Muscle layer of colon (tissue), 2 donors: ENCODE measurements around the gene FSTL4.

Experiments
- H3K27ac ChIP-seq: one replicate; pipeline ENCODE4 v1.7.0; 2013; ENCODE audit warnings: low read depth, mild to moderate bottlenecking, low read length, moderate library complexity
- H3K27me3 ChIP-seq, 2 donors: one replicate each; pipeline ENCODE4 v1.7.0; 2013; ENCODE audit warnings: low read length in 2 of 2, mild to moderate bottlenecking in 2 of 2; ENCODE audit not compliant: insufficient read depth in 2 of 2, control insufficient read depth in 1 of 2
- H3K36me3 ChIP-seq: one replicate; pipeline ENCODE4 v1.7.0; 2013; ENCODE audit warnings: mild to moderate bottlenecking, low read length; ENCODE audit not compliant: insufficient read depth
- H3K4me1 ChIP-seq: one replicate; pipeline ENCODE4 v1.7.0; 2013; ENCODE audit warnings: mild to moderate bottlenecking, low read length; ENCODE audit not compliant: insufficient read depth
- H3K4me3 ChIP-seq, 2 donors: one replicate each; pipeline ENCODE4 v1.7.0; 2013; ENCODE audit warnings: low read length in 2 of 2, low read depth in 1 of 2, mild to moderate bottlenecking in 1 of 2, moderate library complexity in 1 of 2
- H3K9ac ChIP-seq: one replicate; pipeline ENCODE4 v1.7.0; 2013; ENCODE audit warnings: low read length
- H3K9me3 ChIP-seq: one replicate; pipeline ENCODE4 v1.7.0; 2013; ENCODE audit warnings: mild to moderate bottlenecking, low read length
- donor health status: abdominal sarcoma.
- donor health status: Adenocarcinoma of cecum.

FSTL4 gene

DNA sequence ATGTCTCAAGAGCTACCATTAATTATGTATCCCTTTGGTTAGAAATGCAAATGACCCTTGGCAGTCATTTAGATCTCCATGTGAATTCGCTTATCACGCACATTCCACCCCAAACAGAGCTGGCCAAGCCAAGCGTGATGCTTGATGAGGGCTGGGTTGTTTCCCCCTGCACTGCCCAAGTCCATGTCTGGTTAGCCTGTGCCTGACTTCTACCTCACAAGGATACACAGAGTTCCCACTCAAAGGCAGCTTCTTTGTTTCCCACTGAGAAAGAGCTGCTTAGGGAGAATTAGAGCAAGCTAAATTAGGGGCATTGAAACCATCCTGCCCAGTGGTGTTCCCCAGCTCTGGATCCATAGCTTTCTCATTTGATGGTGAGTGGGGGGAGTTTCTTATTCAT, 87.2 kb downstream of the FSTL4 start:
- Histone ChIP-seq H3K4me1 (no peaks in the 10 kb centered on the region), H3K9me3 (no peaks in the 10 kb centered on the region), H3K9ac (no peak overlapping the region), H3K27ac (no peak overlapping the region), H3K27me3 (no peaks in the 10 kb centered on the region), H3K36me3 (no peaks in the 10 kb centered on the region), H3K4me3 (no peak overlapping the region)

DNA sequence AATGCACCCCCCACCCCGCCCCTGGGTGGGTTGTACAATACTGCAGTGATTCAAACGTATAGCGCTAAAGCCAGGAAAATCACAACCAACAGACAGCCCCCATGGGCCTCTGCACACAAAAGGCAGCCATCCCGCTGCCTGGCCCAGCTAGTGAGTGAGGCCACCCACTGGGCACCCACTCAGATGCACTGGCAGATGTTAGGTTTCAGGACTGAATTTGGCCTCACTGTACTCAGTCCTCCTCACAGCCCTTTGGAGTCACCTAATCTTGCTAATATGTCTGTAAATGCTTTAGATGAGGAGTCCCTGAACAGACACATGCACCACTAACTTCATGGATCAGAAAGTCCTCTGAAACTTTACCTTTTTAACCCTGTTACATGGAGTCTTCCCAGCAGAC, 87.7 kb downstream of the FSTL4 start:
- Histone ChIP-seq H3K27me3 (no peaks in the 10 kb centered on the region), H3K4me1 (no peaks in the 10 kb centered on the region), H3K27ac (no peak overlapping the region), H3K9me3 (no peaks in the 10 kb centered on the region), H3K9ac (no peak overlapping the region), H3K4me3 (no peak overlapping the region), H3K36me3 (no peaks in the 10 kb centered on the region)

DNA sequence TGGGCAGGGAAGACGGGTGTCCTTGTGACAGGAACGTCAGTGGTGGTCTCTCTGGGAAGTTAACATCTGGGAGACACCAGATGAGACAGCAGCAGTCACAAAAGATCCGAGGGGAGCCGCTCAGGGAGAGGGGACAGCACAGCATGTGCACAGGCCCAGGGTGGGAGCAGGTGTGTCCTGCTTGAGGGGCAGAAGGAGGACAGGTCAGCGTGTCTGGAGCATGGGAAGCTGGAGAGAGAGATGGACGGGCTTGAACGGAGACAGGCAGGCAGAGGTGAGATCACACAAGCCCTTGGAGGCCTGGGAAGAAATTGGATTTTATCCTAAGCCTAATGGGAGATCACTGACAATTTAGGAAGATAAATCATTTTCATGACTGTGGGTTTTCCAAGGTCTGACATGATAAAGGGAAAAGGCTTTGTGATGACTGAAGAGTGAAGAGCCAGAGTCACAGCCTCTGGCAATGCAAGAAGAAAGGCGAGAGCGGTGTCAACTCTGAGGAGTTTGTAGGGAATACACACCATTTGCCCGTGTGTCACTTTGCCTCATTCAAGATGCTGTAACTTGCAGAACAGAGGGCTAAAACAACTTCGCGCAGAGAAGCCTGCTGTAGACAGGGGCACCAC, 88.3 kb downstream of the FSTL4 start:
- Histone ChIP-seq H3K9ac (no peak overlapping the region), H3K9me3 (no peaks in the 10 kb centered on the region)

DNA sequence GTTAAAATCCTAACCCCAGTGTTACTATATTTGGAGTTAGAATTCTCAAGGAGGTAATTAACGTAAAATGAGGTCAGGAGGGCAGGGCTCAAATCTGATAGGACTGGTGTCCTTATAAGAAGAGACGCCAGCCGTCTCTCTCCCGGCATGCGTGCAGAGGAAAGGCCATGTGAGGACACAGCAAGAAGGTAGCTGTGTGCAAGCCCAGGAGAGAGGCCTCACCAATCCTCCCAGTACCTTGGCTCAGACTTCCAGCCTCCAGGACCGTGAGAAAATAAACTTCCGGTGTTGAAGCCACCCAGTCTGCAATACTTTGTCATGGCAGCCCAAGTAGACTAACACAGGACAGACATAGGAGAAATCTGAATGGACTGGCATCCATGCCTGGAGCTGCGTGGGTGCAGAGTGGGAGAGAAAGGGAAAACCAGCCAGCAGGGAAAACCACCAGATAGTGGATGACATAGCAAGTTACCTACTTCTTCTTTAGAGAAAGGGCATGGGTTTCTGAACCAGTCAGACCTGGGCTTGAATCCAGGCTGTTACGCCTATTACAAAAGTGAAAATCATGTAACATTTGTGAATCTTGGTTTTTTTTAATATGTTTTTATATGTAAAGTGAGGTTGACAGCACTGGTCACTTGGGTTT, 89.2 kb downstream of the FSTL4 start:
- H3K36me3 ChIP-seq: no peaks in the 10 kb centered on the region
- no peak overlapping the region for H3K9ac ChIP-seq
- no peaks in the 10 kb centered on the region for H3K9me3 ChIP-seq
- no peak overlapping the region for H3K4me3 ChIP-seq
- no peaks in the 10 kb centered on the region for H3K27me3 ChIP-seq
- no peaks in the 10 kb centered on the region for H3K4me1 ChIP-seq
- no peak overlapping the region for H3K27ac ChIP-seq

More for the DNA sequence above, 88.3 kb downstream of the FSTL4 start:
- Histone ChIP-seq H3K36me3 (no peaks in the 10 kb centered on the region), H3K4me3 (no peak overlapping the region), H3K27ac (no peak overlapping the region), H3K4me1 (no peaks in the 10 kb centered on the region), H3K27me3 (no peaks in the 10 kb centered on the region)

DNA sequence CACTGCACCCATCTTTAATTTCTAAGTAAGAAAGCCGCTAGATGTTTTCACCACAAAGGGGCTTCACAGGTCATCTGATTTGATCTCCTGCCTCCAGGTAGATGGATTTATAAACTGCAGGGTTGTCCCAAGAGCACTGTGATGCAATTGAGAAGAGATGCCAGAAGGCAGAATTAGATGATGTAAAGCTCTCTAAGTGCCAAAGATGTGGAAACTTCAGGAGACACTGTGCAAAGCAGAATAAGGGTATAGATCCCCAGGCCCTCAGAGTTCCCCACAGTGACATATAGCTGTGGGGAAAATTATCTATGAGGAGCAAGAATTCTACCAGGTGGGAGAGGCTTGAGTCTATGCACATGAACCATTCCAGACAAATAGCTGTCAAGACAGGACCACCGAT, 90.5 kb downstream of the FSTL4 start:
- H3K4me1 ChIP-seq: no peaks in the 10 kb centered on the region
- no peaks in the 10 kb centered on the region for H3K36me3 ChIP-seq
- H3K9ac ChIP-seq: no peak overlapping the region
- H3K4me3 ChIP-seq: no peak overlapping the region
- H3K27me3 ChIP-seq: no peaks in the 10 kb centered on the region
- H3K9me3 ChIP-seq: no peaks in the 10 kb centered on the region
- H3K27ac ChIP-seq: no peak overlapping the region

DNA sequence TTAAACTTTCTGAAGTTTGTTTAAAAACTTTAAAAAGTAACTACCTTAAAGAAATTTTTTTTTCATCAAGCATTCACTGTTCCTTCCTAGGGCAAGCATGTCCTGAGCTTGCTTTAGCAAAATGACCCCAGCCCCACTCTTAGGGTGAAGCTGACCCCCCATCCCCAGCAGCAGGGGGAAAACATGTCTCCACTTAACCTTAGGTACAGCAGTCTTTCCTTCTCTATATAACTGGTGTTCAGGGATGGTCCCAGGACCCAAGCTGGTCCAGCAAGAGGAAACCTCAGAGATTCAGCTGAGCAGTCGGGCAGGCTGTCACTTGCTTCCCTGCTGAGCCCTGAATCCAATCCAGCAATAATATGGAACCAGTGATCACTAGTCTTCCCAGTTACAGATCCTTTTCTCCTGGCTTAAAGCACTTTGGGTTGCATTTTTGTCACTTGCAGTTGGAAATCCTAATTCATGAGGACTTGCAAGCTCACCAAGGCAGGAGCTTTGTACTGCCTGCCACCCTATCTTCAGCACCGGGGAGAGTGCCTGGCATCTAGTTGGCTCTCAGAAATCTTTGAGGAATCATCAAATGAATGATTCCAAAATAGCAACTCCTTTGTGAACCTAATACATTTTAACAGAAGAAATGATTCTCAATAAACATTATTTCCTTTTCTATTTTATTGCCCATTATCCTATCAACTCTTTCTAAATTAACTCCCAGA, 91.2 kb downstream of the FSTL4 start:
- H3K9ac ChIP-seq: no peak overlapping the region
- H3K4me3 ChIP-seq: no peak overlapping the region
- H3K4me1 ChIP-seq: no peaks in the 10 kb centered on the region
- H3K9me3 ChIP-seq: no peaks in the 10 kb centered on the region
- H3K27me3 ChIP-seq: no peaks in the 10 kb centered on the region
- no peaks in the 10 kb centered on the region for H3K36me3 ChIP-seq
- no peak overlapping the region for H3K27ac ChIP-seq

DNA sequence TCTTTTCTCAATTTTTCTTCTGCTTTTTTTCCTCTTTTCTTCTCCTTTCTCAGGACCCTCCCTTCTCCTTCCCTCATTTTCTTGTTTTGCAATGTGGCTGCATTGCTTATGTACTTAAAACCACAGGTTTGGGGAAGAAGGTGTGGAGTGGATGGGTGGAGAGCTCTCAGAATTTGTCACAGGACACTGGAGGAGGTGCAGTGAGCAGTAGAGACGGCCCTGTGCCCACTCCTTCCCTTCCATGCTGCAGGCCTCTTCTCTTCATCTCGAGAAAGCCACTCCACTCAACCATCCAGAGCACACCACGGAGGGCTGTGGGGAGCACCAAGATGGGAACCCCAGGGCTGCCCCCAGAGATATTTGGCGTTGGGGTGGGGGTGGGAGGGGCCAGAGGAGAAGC, 92.3 kb downstream of the FSTL4 start:
- Histone ChIP-seq H3K36me3 (no peaks in the 10 kb centered on the region), H3K4me1 (no peaks in the 10 kb centered on the region), H3K27me3 (no peaks in the 10 kb centered on the region), H3K4me3 (no peak overlapping the region), H3K9me3 (no peaks in the 10 kb centered on the region), H3K9ac (no peak overlapping the region), H3K27ac (no peak overlapping the region)

DNA sequence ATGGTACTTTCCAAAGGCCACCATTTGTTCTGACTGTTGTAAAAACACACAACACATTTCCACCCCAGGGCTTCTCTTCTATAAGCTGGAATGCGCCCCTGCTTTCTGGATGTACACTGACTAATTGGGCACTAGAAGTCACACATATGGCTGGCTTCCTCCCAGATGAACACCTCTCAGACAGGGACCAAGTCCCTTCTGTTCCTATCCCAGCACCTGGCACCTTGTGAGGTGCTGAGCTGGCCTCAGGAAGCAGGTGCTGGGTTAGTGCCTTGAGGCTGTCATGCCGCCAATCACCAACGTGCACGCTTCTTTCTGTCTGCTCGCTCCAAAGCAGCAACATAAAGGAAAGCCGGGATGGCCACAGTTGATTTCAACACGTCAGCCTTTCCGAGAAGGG, 93.2 kb downstream of the FSTL4 start:
- H3K27ac ChIP-seq: no peak overlapping the region
- no peaks in the 10 kb centered on the region for H3K36me3 ChIP-seq
- no peaks in the 10 kb centered on the region for H3K4me1 ChIP-seq

DNA sequence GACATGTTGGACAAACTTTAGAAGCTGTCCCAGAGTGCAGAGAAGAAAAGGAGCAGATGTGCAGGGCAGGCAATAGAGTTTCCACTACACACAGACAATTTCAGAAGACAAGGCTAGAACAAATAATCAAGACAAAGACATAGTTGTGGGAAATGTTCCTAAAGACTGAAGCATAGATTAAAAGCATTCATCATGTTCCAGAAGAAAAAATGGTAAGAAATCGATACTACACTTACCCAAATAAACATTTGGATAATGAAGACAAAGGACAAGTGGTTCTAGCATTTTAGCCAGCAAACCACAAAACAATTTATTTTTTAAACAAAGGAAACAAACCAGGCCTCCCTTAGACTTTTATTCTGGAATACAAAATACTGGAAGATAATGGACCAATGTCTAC, 97.9 kb downstream of the FSTL4 start:
- H3K27ac ChIP-seq: no peak overlapping the region
- H3K4me1 ChIP-seq: no peaks in the 10 kb centered on the region
- H3K27me3 ChIP-seq: no peaks in the 10 kb centered on the region
- no peaks in the 10 kb centered on the region for H3K36me3 ChIP-seq
- no peaks in the 10 kb centered on the region for H3K9me3 ChIP-seq
- no peak overlapping the region for H3K4me3 ChIP-seq
- H3K9ac ChIP-seq: no peak overlapping the region

More for the DNA sequence above, 93.2 kb downstream of the FSTL4 start:
- Histone ChIP-seq H3K9me3 (no peaks in the 10 kb centered on the region), H3K9ac (no peak overlapping the region), H3K27me3 (no peaks in the 10 kb centered on the region), H3K4me3 (no peak overlapping the region)

DNA sequence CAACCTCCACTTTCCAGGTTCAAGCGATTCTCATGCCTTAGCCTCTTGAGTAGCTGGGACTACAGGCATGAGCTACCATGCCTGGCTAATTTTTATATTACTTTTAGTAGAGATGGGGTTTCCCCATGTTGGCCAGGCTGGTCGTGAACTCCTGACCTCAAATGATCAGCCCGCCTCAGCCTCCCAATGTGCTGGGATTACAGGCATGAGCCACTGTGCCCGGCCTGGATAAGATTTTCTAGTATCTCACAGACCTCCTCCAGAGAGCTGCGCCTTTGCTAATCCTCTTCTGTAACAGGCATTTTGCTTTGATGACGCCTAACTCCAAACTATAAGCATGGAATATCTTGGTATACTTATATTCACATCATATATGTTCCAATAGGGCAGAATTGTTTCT, 99.4 kb downstream of the FSTL4 start:
- Histone ChIP-seq H3K9me3 (no peaks in the 10 kb centered on the region), H3K27me3 (no peaks in the 10 kb centered on the region), H3K4me3 (no peak overlapping the region), H3K4me1 (no peaks in the 10 kb centered on the region), H3K36me3 (no peaks in the 10 kb centered on the region), H3K27ac (no peak overlapping the region), H3K9ac (no peak overlapping the region)

DNA sequence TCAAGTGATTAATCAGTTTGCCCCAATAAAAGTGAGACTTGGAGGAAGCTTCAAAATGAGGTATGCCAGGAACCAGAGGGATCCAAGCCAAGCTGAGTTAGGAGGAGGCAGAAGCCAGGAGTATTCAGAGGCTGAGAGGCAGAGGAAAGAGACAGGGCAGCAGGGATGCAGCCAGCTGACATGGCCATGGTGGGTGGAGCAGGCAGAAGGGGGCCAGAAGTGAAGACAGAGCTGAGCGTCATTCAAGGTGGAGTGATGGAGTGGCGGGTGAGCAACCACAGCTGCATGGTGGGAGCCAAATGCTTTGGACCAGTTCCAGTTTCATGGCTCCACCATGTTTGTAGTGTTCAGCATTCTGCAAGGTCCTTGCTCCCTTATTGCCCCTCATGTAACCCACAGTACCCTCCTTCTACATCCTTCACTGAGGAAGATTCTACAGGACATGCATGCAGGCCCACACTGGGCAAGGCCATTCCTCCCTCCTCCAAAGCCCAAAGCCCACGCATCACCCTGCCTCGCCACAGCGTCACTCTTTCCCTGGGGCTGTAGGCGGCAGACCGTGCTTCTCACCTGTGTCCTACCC, 100.6 kb downstream of the FSTL4 start:
- no peaks in the 10 kb centered on the region for H3K4me1 ChIP-seq
- no peak overlapping the region for H3K27ac ChIP-seq
- no peak overlapping the region for H3K4me3 ChIP-seq
- no peaks in the 10 kb centered on the region for H3K27me3 ChIP-seq
- H3K9me3 ChIP-seq: no peaks in the 10 kb centered on the region
- H3K36me3 ChIP-seq: no peaks in the 10 kb centered on the region
- H3K9ac ChIP-seq: no peak overlapping the region
